ENCODE measurements around the gene JMJD1C.

DNA sequence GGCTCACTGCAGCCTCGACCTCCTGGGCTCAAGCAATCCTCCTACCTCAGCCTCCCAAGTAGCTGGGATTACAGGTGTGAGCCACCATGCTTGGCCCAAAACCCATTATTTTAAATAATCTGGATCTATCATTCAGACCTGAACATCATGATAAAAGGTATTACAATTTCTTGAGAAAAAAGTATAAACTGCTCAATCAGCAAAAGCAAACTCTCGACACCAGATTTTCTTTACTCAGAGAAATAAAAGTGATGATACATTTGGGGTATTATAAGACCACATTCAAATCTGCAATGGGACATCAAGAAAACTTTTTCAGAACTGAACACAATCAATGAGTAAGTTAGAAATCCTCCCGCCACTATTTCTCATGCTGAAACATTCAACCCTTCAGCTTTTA is 41.2 kb downstream of the JMJD1C start:
- TF ChIP-seq, protein P1, sequence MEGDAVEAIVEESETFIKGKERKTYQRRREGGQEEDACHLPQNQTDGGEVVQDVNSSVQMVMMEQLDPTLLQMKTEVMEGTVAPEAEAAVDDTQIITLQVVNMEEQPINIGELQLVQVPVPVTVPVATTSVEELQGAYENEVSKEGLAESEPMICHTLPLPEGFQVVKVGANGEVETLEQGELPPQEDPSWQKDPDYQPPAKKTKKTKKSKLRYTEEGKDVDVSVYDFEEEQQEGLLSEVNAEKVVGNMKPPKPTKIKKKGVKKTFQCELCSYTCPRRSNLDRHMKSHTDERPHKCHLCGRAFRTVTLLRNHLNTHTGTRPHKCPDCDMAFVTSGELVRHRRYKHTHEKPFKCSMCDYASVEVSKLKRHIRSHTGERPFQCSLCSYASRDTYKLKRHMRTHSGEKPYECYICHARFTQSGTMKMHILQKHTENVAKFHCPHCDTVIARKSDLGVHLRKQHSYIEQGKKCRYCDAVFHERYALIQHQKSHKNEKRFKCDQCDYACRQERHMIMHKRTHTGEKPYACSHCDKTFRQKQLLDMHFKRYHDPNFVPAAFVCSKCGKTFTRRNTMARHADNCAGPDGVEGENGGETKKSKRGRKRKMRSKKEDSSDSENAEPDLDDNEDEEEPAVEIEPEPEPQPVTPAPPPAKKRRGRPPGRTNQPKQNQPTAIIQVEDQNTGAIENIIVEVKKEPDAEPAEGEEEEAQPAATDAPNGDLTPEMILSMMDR (IDR thresholded peaks at IDR 0.05): no peak
- TF ChIP-seq POLR2A (IDR thresholded peaks at IDR 0.05): no peak

Measured in adrenal gland (tissue), 5 donors.